ENCODE results near the gene PABPN1. TPM values are rescaled to one million over a fixed set of nuclear protein-coding genes. Genes with fewer than 3 reads are reported as not detected.

PABPN1 gene
- total and polyA plus RNA-seq, 2 of the 13 experiments (the other 11 are each of a cell fraction or from before 2014, with no cell fraction given) = 233 to 524 TPM

DNA sequence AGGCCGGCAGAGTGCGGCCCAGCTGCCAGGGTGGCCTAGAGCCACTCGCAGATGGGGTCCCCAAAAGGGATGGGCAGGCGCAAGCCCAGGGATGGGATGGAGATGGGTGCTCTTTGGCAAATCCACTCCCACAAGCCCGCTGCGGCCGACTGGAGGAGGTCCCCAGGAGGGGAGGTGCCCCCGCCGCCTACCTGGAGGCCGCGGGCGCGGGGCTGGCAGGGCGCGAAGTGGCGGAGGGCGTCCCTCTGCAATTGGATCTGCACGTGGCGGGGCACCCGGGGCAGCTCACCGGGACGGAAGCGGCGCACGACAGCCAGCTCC, 19.3 kb upstream of the PABPN1 start (continued):
- TF ChIP-seq ZBTB40 (IDR thresholded peaks at IDR 0.05) = no peak
- peak; percentile 85; the same call in 1 of the 2 replicates for TF ChIP-seq ZBTB40 (CRISPR knock-in tag; IDR thresholded peaks at IDR 0.05)
- no peak for TF ChIP-seq NCOR1 (IDR thresholded peaks at IDR 0.05; ENCODE audit: borderline replicate concordance, low read length)
- no peak for TF ChIP-seq CREB1 (IDR thresholded peaks at IDR 0.05)
- TF ChIP-seq CREB1 (CRISPR knock-in tag; IDR thresholded peaks at IDR 0.05) = no peak
- 0 out of 2 replicates have a peak, but pooled peaks have one; percentile 8 for TF ChIP-seq SP5 (CRISPR knock-in tag; IDR thresholded peaks at IDR 0.05; ENCODE audit: borderline replicate concordance, low read depth)
- TF ChIP-seq TBX2 (CRISPR knock-in tag; IDR thresholded peaks at IDR 0.05; ENCODE audit: borderline replicate concordance) = peak; percentile 87; the same call in 1 of the 2 replicates
- peak; percentile 88; the same call in 1 of the 2 replicates for TF ChIP-seq KDM3A (CRISPR knock-in tag; IDR thresholded peaks at IDR 0.05; ENCODE audit: low read depth)
- peak; percentile 49; the same call in 1 of the 2 replicates for TF ChIP-seq FOXO1 (CRISPR knock-in tag; IDR thresholded peaks at IDR 0.05)
- no peak for TF ChIP-seq IKZF1 (IDR thresholded peaks at IDR 0.05)
- peak; percentile 55 for TF ChIP-seq FOSL2 (CRISPR knock-in tag; IDR thresholded peaks at IDR 0.05)
- TF ChIP-seq SATB2 (CRISPR knock-in tag; IDR thresholded peaks at IDR 0.05) = peak; percentile 92; the same call in 1 of the 2 replicates
- peak; percentile 98 for TF ChIP-seq ISX (CRISPR knock-in tag; conservative IDR thresholded peaks at IDR 0.05)
- peak; percentile 93 for TF ChIP-seq ZNF576 (CRISPR knock-in tag; IDR thresholded peaks at IDR 0.05)
- no peak; the same call in 1 of the 2 replicates for TF ChIP-seq DMTF1 (CRISPR knock-in tag; IDR thresholded peaks at IDR 0.05)
- TF ChIP-seq HNRNPL (IDR thresholded peaks at IDR 0.05; ENCODE audit: low read depth, low read length) = peak; percentile 83
- TF ChIP-seq ZNF773 (CRISPR knock-in tag; IDR thresholded peaks at IDR 0.05; ENCODE audit: borderline replicate concordance) = peak; percentile 95
- TF ChIP-seq DR1 (CRISPR knock-in tag; IDR thresholded peaks at IDR 0.05) = 0 out of 2 replicates have a peak, but pooled peaks have one; percentile 49
- peak; percentile 92; the same call in 1 of the 2 replicates for TF ChIP-seq WIZ (CRISPR knock-in tag; IDR thresholded peaks at IDR 0.05)
- peak; percentile 60; the same call in 1 of the 2 replicates for TF ChIP-seq MIER2 (CRISPR knock-in tag; IDR thresholded peaks at IDR 0.05)
- no peak for TF ChIP-seq ZNF569 (CRISPR knock-in tag; IDR thresholded peaks at IDR 0.05; ENCODE audit: borderline replicate concordance)
- no peak for TF ChIP-seq CEBPG (CRISPR knock-in tag; IDR thresholded peaks at IDR 0.05)
